Ovary (tissue), 3 donors: Measurements from ENCODE around the gene GPHN.

Experiments used
- CTCF ChIP-seq, 3 donors: fragments of 450-650 bp in 2 of 3; fragments of 200-600 bp in 1 of 3; IDR thresholded peaks; one replicate each; pipeline versions ENCODE4 v1.5.1 to v1.8.0; 2016 to 2022; ENCODE audit warnings: antibody characterized with exemption in 3 of 3, mild to moderate bottlenecking in 1 of 3
- EP300 ChIP-seq: sonication (generic); formaldehyde crosslinking; IDR thresholded peaks from one replicate; pipeline ENCODE4 v1.6.1; 2017; ENCODE audit warnings: antibody characterized with exemption
- donor health status: DM: no; HTN: no; CAD: no.

GRCh38 chr14:67004521-67004920 lies 496.6 kb downstream of the GPHN start:
- TF ChIP-seq CTCF (IDR thresholded peaks at IDR 0.05): no peak
- TF ChIP-seq EP300: no peak
